ENCODE data around the gene FOXP1. TPM values are rescaled to one million over a fixed set of nuclear protein-coding genes. Genes with fewer than 3 reads are reported as not detected.

Gene FOXP1
- total RNA-seq, 1 donor from 2014 or later: 61.3 TPM

GRCh38 chr3:71203727-71204488 lies 379.6 kb downstream of the FOXP1 start:
- intact Hi-C loops (cut with micrococcal nuclease): no loop called here

- intact Hi-C loops (cut with micrococcal nuclease): no loop called here
Observed at GRCh38 chr3:71202848-71203533, 380.5 kb downstream of the FOXP1 start.

- intact Hi-C loops (cut with micrococcal nuclease): no loop called here
Observed at GRCh38 chr3:71201939-71202338, 381.6 kb downstream of the FOXP1 start.

GRCh38 chr3:71197841-71198565 lies 385.5 kb downstream of the FOXP1 start:
- intact Hi-C loops (cut with micrococcal nuclease): no loop called here

GRCh38 chr3:71195492-71195891 lies 388.0 kb downstream of the FOXP1 start:
- intact Hi-C loops (cut with micrococcal nuclease): no loop called here

- intact Hi-C loops (cut with micrococcal nuclease): no loop called here
Observed at GRCh38 chr3:71194785-71195184, 388.7 kb downstream of the FOXP1 start.

GRCh38 chr3:71191031-71191482 lies 392.5 kb downstream of the FOXP1 start:
- intact Hi-C loops (cut with micrococcal nuclease): no loop called here

GRCh38 chr3:71189480-71189879 lies 394.0 kb downstream of the FOXP1 start:
- intact Hi-C loops (cut with micrococcal nuclease): no loop called here

GRCh38 chr3:71187715-71188114 lies 395.8 kb downstream of the FOXP1 start:
- intact Hi-C loops (cut with micrococcal nuclease): no loop called here

- intact Hi-C loops (cut with micrococcal nuclease): no loop called here
Observed at GRCh38 chr3:71186801-71187200, 396.7 kb downstream of the FOXP1 start.

GRCh38 chr3:71185733-71186455 lies 397.6 kb downstream of the FOXP1 start:
- intact Hi-C loops (cut with micrococcal nuclease): no loop called here

GRCh38 chr3:71184252-71184651 lies 399.3 kb downstream of the FOXP1 start:
- intact Hi-C loops (cut with micrococcal nuclease): no loop called here

GRCh38 chr3:71183549-71183948 lies 400.0 kb downstream of the FOXP1 start:
- intact Hi-C loops (cut with micrococcal nuclease): no loop called here

GRCh38 chr3:71180524-71180923 lies 403.0 kb downstream of the FOXP1 start:
- intact Hi-C loops (cut with micrococcal nuclease): no loop called here

- intact Hi-C loops (cut with micrococcal nuclease): no loop called here
Observed at GRCh38 chr3:71177375-71177774, 406.2 kb downstream of the FOXP1 start.

GRCh38 chr3:71176366-71176765 lies 407.2 kb downstream of the FOXP1 start:
- intact Hi-C loops (cut with micrococcal nuclease): no loop called here

GRCh38 chr3:71175691-71176365 lies 407.7 kb downstream of the FOXP1 start:
- intact Hi-C loops (cut with micrococcal nuclease): no loop called here

- intact Hi-C loops (cut with micrococcal nuclease): no loop called here
Observed at GRCh38 chr3:71172951-71173350, 410.6 kb downstream of the FOXP1 start.

- intact Hi-C loops (cut with micrococcal nuclease): no loop called here
Observed at GRCh38 chr3:71172189-71172588, 411.3 kb downstream of the FOXP1 start.

- intact Hi-C loops (cut with micrococcal nuclease): no loop called here
Observed at GRCh38 chr3:71171247-71171646, 412.3 kb downstream of the FOXP1 start.

- intact Hi-C loops (cut with micrococcal nuclease): no loop called here
Observed at GRCh38 chr3:71168880-71169411, 414.6 kb downstream of the FOXP1 start.

Measured in T-helper 1 cell treated with Interleukin-12 subunit alpha and Interleukin-12 subunit beta and Interleukin-4 antibody, amounts not matched to agents 30 ng/mL and 1 ng/mL, for 36 hours (primary cell).